Tibial artery (tissue), 4 donors: Measurements from ENCODE around the gene ZNF234.

Source experiments
- DNase-seq, 2 donors: peaks; one replicate each; pipeline ENCODE4 v3.0.0-alpha.2; 2019
- H3K27ac ChIP-seq, 2 donors: fragments of 200-600 bp; sonication (generic) in 1 of 2; 1 replicate in 1 of 2; 2 replicates in 1 of 2; pipeline ENCODE4 v1.5.1; 2018 to 2019; ENCODE audit warnings: mild to moderate bottlenecking in 1 of 2
- H3K27me3 ChIP-seq, 2 donors: fragments of 200-600 bp; sonication (generic) in 1 of 2; one replicate each; pipeline versions ENCODE4 v1.5.1 to v1.6.0; 2016 to 2019
- H3K36me3 ChIP-seq, 3 donors: fragments of 200-600 bp; sonication (generic) in 2 of 3; one replicate each; pipeline ENCODE4 v1.5.1; 2016 to 2019; ENCODE audit warnings: mild to moderate bottlenecking in 2 of 3
- H3K4me1 ChIP-seq, 4 donors: fragments of 200-600 bp; sonication (generic) in 2 of 4; 1 replicate in 3 of 4; 2 replicates in 1 of 4; pipeline ENCODE4 v1.5.1; 2016 to 2019
- H3K4me3 ChIP-seq, 2 donors: fragments of 200-600 bp; sonication (generic) in 1 of 2; 1 replicate in 1 of 2; 2 replicates in 1 of 2; pipeline ENCODE4 v1.5.1; 2018 to 2019; ENCODE audit warnings: mild to moderate bottlenecking in 2 of 2
- H3K9me3 ChIP-seq, 3 donors: fragments of 200-600 bp; sonication (generic) in 1 of 3; one replicate each; pipeline ENCODE4 v1.5.1; 2016 to 2019
- CTCF ChIP-seq, 2 experiments: fragments of 200-600 bp in 1 of 2; fragments of 450-650 bp in 1 of 2; IDR thresholded peaks; one replicate each; pipeline ENCODE4 v1.5.1; 2017 to 2019; ENCODE audit warnings: antibody characterized with exemption in 2 of 2, mild to moderate bottlenecking in 1 of 2, moderate library complexity in 1 of 2
- intact Hi-C: fragments of 100-400 bp; cut with DNase I; formaldehyde crosslinking; loops from one replicate; pipeline ENCODE4 v1.15.0; 2023; ENCODE audit warnings: low total_unique reads

ZNF234 gene

GRCh38 chr19:44141191-44142058 is at the start of gene ZNF234:
ZNF234 (plus strand) TSS chr19:44141554; CDS start chr19:44144633, 3,079 bp downstream.
- intact Hi-C loops, result no loop called here
- DNase-seq, result peak; percentile 81 to 91
- peaks cover 25% of the 10 kb centered on the region in 3 donors for H3K36me3 ChIP-seq

GRCh38 chr19:44092108-44092507 is 49.2 kb upstream of the ZNF234 start:
- no peak for TF ChIP-seq CTCF (IDR thresholded peaks at IDR 0.05)
- Histone ChIP-seq H3K27ac (no peak overlapping the region), H3K4me1 (peaks cover 0 to 15% (median 3%) of the 10 kb centered on the region in 4 donors), H3K4me3 (no peak overlapping the region), H3K27me3 (no peaks in the 10 kb centered on the region), H3K36me3 (peaks cover 7 to 13% (median 12%) of the 10 kb centered on the region in 3 donors), H3K9me3 (no peaks in the 10 kb centered on the region)
- intact Hi-C loops, result loop anchor here (10.0 kb wide), 1 partner anchor 87 kb away; the partner anchor contains the start of gene ZNF230
- no peak for DNase-seq

More at GRCh38 chr19:44141191-44142058, at the start of gene ZNF234:
- H3K4me1 ChIP-seq, result peaks cover 0 to 18% (median 2%) of the 10 kb centered on the region in 4 donors
- H3K9me3 ChIP-seq, result peaks cover 0 to 5% (median 0%) of the 10 kb centered on the region in 3 donors
- no peaks in the 10 kb centered on the region for H3K27me3 ChIP-seq
- H3K4me3 ChIP-seq, result peak within 1 kb of the TSS; percentile 72 to 75
- no peak for TF ChIP-seq CTCF (IDR thresholded peaks at IDR 0.05)
- H3K27ac ChIP-seq, result peak within 1 kb of the TSS; percentile 73 to 83

- H3K36me3 ChIP-seq, result peaks cover 24 to 31% (median 30%) of the 10 kb centered on the region in 3 donors
- peaks cover 0 to 15% (median 3%) of the 10 kb centered on the region in 4 donors for H3K4me1 ChIP-seq
- DNase-seq, result peak; percentile 90 to 94
- H3K27ac ChIP-seq, result peak within 1 kb of the TSS; percentile 64 to 84
- intact Hi-C loops, result loop anchor here (10.0 kb wide), 1 partner anchor 89 kb away; the partner anchor contains the start of gene ZNF230
- H3K9me3 ChIP-seq, result peaks cover 0 to 4% (median 0%) of the 10 kb centered on the region in 3 donors
- TF ChIP-seq CTCF (IDR thresholded peaks at IDR 0.05), result no peak
- H3K27me3 ChIP-seq, result no peaks in the 10 kb centered on the region
- peak within 1 kb of the TSS; percentile 75 to 77 for H3K4me3 ChIP-seq
Observed at GRCh38 chr19:44093931-44094765, 47.2 kb upstream of the ZNF234 start, which contains the start of gene ZNF224. ZNF224 (plus strand) TSS chr19:44094361; CDS start chr19:44097874, 3,513 bp downstream.

GRCh38 chr19:44107751-44108150 is 33.6 kb upstream of the ZNF234 start:
- intact Hi-C loops, result no loop called here
- peaks cover 61 to 68% (median 68%) of the 10 kb centered on the region in 3 donors for H3K36me3 ChIP-seq
- no peak for DNase-seq
- H3K4me3 ChIP-seq, result no peak overlapping the region
- peaks cover 0 to 9% (median 3%) of the 10 kb centered on the region in 4 donors for H3K4me1 ChIP-seq
- H3K9me3 ChIP-seq, result peaks cover 9 to 93% (median 70%) of the 10 kb centered on the region in 3 donors
- H3K27me3 ChIP-seq, result no peaks in the 10 kb centered on the region
- TF ChIP-seq CTCF (IDR thresholded peaks at IDR 0.05), result no peak
- H3K27ac ChIP-seq, result no peak overlapping the region

GRCh38 chr19:44109458-44109857 is 31.9 kb upstream of the ZNF234 start:
- H3K4me3 ChIP-seq, result no peak overlapping the region
- peaks cover 0 to 17% (median 9%) of the 10 kb centered on the region in 4 donors for H3K4me1 ChIP-seq
- H3K27me3 ChIP-seq, result no peaks in the 10 kb centered on the region
- no peak overlapping the region for H3K27ac ChIP-seq
- intact Hi-C loops, result no loop called here
- peaks cover 7 to 76% (median 67%) of the 10 kb centered on the region in 3 donors for H3K9me3 ChIP-seq
- DNase-seq, result no peak
- TF ChIP-seq CTCF (IDR thresholded peaks at IDR 0.05), result no peak
- peaks cover 44 to 51% (median 51%) of the 10 kb centered on the region in 3 donors for H3K36me3 ChIP-seq
